Activated gamma-delta T cell (primary cell): ENCODE data around the gene KIF13A.
"Not testable (repeated sequence)": the region's sequence is repeated elsewhere in the genome, so short reads cannot be mapped to it uniquely, and the experiment has no call there.

Source experiments
- DNase-seq: peaks from one replicate; lab custom pipeline; 2025; lab: John Stamatoyannopoulos, UW
- total RNA-seq, 2 donors: gene quantifications; one replicate each; lab custom pipeline; 2026; lab: John Stamatoyannopoulos, UW

Gene KIF13A
- 6.2 to 17.4 reads per million in 2 donors for total RNA-seq

DNA sequence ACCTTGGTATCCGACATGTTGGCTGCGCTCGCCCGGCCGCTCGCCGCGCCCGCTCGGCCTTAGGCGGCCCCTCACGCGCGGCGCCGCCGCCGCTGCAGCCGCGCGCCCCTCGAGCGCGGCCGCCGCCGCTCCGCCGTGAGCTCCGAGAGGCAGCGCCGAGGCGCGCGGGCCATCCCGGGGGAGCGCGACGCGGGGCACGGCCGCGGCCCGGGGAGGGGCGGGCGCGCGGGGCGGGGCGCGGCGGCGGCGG is at the start of gene KIF13A:
TSS of gene KIF13A (minus strand) at position 189 of the 250 bp plus-strand sequence. CDS start at position 17, 172 bp downstream.
- DNase-seq = no peak

DNA sequence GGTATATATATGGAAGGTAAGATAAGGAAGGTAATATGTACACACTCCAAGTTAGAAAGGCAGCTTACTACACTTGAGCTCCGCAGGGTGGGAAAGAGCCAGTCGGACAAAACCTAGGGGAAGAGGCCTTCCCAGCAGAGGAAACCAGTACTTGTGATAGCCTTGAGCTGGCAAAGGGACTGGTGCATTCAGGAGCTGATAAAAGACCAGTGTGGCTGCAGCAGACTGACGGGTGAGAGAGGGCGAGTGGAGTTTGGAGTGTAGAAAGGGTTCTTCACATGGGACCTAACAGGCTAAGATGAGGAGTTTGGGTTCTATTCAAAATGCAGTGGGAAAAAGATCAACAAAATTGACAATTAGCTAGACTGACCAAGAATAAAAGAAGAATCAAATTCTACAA is 49.3 kb upstream of the KIF13A start:
- no peak for DNase-seq

DNA sequence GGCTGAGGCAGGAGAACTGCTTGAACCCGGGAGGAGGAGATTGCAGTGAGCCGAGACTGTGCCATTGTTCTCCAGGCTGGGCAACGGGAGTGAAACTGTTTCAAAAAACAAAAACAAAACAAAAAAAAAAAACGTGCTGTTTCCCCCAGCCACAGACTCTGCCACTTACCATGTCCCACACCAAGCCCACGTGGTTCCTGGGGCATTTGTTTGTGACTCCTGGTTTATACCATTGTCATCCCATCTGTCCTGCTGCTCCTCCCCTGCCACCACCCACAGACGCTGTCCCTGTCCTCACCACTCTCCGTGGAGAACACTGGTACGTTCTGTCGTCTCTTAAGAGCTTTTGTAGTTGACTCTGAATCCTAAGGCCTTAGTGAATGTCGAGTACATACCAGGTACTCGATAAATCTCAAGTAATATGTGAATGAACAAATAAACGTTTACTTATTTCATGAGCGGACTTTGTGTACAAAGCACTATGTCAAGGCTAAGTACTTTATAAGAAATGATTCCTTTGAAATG is 48.0 kb upstream of the KIF13A start:
- DNase-seq = no peak

DNA sequence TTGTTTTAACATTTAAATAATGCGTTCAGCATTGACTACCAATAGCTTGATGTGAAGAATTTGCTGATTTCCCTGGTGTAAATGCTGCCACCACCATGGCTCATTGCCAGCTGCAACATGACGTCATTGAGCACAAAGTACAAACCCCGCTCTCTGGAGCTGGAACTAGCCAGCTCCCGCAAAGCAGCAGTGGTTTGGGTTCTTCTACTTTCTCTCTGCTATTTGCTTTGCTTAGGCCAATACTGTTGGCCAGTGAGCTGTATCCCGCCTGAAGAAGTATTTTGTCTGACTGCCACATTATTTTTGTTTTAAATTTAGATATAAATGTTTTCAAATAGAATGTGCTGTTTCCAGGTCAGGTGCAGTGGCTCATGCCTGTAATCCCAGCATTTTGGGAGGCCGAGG is 47.4 kb upstream of the KIF13A start:
- no peak for DNase-seq

DNA sequence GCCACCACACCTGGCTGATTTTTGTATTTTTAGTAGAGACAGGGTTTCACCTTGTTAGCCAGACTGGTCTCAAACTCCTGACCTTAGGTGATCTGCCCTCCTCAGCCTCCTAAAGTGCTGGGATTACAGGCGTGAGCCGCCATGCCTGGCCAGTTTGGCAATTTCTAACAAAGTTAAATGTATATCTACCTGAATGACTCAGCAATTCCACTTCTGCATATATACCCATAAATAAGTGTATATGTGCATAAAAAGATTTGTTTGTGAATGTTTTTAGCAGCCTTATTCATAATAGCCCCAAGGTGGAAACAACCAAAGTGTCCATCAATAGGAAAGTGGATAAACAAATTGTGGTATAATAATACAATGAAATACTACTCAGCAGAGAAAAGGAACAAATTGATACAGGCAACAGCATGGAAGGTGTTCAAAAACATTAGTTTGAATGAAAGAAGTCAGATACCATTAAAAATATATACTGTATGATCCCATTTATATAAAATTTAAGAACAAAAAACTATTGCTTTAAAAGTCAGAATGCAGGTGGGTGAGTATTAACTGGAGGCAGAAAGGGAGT is 44.3 kb upstream of the KIF13A start:
- DNase-seq = no peak

DNA sequence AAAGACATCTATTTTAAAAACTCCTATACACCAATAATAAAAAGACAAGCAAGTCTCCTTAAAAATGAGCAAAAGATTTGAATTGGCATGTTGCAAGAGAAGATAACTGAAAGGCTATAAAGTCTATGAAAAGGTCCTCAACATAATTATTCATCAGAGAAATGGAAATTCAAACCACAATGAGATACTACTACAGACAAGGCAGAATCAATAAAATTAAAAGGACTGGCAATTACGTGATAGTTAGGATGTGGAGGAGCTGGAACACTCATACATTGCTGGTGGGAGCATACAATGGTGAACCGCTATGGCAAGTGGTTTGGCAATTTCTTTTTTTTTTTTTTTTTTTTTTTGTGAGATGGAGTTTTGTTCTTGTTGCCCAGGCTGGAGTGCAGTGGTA is 43.8 kb upstream of the KIF13A start:
- no peak for DNase-seq

DNA sequence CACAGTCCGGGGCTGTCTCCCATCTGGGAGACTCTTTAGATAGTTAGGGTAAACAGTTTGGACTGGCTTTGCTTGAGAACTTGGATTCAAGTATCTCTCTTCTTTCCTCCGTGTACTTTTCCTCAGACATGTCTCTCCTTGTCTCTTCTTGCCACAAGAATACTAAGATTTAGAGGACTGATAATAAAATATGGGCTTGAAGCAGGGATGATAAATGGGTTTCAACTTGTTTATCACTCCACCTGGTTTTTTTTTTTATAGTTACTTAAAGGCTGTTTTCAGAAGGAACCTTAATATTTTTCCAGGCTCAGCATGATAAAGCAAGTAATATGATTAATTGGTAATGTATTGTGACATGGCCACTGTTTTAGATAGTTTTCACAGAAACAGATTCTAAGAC is 40.9 kb upstream of the KIF13A start:
- DNase-seq = no peak

DNA sequence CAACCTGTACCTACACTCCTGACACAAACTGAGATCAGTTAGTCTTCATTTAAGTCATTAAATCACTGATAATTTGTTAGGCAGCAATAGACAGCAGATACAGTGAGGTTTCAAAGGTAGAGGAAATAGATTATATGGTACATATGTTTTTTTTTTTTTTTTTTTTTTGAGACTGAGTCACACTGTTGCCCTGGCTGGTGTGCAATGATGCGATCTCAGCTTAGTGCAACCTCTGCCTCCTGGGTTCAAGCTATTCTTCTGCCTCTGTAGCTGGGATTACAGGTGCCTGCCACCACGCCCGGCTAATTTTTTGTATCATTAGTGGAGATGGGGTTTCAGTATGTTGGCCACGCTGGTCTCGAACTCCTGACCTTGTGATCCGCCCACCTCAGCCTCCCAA is 38.2 kb upstream of the KIF13A start:
- no peak for DNase-seq

DNA sequence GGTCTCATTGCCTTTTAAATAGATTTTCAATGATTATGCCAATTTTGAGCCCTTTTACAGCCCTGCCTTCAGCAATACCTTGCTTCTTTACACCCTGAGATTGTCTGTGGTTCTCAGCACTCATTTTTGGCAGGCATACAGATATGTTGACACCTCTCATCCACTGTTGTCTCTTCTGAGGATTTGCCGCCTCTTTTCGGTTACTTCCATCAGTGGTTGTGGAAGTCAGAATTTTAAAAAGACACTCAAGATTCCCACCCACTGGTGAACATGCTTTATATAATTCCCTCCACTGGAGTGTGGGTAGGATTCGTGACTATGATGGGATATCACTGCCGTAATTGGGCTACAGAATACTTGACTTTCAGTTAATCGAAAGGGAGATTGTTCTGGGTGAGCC is 37.4 kb upstream of the KIF13A start:
- no peak for DNase-seq

DNA sequence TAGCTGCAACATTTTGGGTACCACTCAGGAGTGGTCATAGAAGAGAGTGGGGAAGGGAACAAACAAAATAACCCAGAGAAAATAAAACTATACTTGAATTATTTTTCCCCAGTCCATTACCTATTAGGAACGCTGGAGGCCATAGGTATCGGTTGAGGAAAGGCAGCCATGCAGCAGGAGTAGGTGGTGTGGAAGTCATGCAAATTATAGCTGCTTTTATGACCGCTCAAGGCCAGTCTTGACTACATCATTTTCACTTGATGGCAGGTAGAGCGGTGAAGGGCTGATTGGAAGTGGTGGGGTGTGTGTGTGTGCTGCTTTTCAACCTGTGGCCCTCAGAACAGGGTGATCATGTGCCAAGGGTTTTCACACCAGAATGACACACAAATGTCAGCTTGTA is 36.5 kb upstream of the KIF13A start:
- DNase-seq = no peak

DNA sequence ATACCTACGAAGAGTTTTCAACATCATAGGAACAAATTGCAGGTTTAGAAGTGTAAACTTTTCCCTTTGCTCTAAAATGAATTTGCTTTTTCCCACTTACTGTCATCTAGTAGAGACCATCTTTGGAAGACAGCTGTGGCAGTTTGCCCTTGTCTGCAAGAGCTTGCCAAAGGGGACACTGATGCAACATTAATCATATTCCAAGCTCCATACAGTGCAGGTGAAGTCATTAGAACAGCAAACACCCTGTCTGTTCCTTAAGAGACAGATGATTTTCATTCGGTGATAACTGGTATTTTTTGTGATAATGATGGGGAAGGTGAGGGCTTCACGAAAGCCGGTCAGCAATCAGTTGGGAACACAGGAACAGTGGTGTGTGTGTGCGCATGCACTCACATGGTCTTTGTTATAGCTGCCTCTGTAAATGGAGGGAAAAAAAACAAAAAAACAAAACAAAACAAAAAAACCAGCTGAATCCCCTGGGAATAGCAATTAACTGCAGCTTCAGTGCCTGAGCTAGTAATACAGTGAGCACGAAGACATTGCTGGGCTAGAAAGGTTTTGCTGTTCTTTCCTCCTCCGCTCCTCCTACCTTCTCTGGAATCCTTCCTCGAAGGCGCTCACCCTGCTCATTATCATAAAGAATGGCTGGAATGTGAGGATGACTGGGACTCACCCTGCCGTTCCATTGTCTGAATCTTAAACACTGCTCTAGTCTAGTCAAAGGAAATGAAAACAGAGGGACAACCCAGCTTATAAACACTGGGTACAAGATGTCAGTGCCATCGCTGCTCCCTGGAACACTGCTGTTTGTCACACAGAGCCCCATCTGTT is 35.2 kb upstream of the KIF13A start:
- DNase-seq = no peak

DNA sequence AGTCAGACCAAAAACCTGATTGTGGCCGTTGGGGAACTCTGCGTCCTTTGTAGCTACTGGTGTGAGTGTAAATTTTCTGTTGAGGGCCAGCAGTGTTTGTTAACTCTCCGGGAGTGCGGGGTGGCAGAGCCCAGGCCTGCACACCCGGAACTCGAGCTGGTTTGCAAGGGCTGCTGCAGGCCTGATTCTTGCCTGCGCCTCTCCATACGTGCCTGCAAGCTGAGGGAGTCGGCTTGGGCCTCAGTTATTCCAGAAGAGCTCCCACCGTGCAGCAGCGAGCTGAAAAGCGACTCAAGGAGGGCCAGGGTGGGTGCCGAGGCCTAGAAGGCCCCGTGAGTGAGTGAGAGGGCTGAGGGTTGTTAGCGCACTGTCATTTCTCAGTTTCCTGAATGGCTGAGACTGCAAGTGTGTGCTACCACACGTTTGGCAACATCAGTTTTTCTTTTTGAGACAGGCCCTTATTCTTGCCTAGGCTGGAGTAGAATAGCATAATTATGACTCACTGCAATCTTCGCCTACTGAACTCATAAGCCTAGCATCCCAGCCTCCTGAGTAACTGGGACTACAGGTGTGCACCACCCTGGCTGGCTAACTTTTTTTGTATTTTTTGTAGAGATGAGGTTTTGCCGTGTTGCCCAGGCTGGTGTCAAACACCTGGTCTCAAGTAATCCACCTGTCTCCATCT is 33.9 kb upstream of the KIF13A start:
- no peak for DNase-seq

DNA sequence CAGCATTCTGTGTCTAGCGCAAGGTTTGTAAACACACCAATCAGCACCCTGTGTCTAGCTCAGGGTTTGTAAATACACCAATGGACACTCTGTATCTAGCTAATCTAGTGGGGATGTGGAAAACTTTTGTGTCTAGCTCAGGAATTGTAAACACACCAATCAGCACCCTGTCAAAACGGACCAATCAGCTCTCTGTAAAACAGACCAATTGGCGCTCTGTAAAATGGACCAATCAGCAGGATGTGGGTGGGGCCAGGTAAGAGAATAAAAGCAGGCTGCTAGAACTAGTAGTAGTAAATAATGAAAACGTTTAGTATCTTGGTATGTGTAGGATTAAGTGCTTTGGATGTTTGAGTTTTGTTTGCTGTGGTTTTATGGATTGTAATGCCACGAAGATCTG is 33.1 kb upstream of the KIF13A start:
- DNase-seq = not testable (repeated sequence)

DNA sequence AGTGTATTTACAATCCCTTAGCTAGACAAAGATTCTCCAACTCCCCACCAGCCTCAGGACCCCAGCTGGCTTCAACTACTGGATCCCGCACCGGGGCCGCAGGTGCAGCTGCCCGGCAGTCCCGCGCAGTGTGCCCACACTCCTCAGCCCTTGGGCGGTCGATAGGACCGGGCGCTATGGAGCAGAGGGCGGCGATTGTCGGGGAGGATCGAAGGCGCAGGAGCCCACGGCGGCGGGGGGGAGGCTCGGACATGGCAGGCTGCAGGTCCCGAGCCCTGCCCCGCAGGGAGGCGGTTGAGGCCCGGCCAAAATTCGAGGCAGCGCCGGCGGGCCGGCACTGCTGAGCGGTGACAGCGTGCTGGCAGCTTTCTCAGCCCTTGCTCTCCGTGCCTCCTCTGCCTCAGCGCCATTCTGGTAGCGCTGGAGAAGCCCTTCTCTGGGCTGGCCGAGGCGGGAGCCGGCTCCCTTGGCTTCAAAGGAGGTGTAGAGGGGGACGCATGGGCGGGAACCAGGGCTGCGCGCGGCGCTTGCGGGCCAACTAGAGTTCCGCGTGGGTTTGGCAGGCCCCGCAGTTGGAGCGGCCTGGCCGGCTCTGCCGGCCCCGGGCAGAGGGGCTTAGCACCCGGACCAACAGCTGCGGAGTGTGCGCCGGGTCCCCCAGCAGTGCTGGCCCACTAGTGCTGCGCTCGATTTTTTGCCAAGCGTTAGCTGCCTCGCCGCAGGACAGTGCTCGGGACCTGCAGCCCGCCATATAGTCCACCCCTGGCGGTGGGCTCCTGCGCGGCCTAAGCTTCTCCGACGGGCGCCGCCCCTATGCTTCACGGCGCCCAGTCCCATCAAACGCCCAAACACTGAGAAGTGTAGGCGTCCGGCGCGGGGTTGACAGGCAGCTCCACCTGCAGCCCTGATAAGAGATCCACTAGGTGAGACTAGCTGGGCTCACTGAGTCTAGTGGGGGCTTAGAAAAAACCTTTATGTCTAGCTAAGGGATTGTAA is 32.4 kb upstream of the KIF13A start:
- no peak for DNase-seq

DNA sequence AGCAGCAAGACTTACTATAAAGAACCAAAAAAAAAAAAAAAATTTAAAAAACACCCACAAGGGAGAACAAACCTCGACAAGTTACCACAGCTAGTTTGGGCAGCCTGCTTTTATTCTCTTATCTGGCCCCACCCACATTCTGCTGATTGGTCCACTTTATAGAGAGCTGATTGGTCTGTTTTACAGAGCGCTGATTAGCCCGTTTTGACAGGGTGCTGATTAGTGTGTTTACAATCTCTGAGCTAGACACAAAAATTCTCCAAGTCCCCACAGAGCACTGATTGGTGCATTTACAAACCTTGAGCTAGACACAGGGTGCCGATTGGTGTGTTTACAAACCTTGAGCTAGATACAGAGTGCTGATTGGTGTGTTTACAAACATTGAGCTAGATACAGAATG is 31.7 kb upstream of the KIF13A start:
- DNase-seq = not testable (repeated sequence)

DNA sequence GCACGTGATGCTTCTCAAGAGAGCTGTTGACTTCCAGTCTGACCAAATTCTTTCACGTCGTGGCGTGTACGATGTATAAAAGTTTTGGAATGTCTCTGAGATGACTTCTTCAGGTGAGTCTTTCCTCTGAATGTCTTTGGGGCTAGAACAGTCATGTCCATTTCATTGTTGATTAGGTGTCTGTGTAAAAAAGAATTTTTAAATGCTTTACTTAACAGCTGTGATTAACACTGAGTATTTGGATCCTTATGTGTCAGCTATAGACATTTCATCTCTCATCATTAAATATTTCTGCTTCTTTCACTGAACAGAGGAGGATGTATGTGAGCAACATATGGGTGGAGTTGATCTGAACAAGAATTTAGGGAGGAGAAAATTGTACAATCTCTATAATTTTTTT is 29.3 kb upstream of the KIF13A start:
- no peak for DNase-seq

DNA sequence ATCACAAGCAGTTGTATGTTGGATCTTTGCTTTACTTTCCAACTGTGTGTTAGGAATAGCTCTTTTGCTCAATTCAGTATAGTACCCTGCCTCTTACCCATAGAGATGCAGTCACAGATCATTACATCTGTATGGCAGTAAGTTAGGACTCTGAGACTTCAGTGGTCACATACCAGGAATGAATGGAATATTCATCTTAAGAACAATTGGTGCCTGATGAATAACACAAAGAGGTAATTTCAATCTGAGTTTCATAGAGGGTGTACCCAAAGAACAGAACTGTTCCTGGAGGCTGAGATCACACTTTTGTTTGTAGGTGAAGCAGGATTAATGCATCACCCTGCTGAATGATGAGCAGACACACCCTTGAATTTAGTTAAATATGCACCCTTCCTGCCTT is 28.7 kb upstream of the KIF13A start:
- DNase-seq = no peak

DNA sequence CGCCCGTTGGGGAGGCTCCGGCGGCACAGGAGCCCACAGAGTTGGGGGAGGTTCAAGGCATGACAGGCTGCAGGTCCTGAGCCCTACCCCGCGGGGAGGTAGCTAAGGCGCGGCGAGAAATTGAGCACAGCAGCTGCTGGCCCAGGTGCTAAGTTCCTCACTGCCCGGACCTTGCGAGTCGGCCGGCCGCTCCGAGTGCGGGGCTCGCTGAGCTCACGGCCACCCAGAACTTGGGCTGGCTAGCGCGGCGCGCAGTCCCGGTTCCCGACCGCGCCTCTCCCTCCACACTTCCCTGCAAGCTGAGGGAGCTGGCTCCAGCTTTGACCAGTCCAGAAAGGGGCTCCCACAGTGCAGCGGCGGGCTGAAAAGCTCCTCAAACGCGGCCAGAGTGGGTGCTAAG is 23.9 kb upstream of the KIF13A start:
- no peak for DNase-seq

DNA sequence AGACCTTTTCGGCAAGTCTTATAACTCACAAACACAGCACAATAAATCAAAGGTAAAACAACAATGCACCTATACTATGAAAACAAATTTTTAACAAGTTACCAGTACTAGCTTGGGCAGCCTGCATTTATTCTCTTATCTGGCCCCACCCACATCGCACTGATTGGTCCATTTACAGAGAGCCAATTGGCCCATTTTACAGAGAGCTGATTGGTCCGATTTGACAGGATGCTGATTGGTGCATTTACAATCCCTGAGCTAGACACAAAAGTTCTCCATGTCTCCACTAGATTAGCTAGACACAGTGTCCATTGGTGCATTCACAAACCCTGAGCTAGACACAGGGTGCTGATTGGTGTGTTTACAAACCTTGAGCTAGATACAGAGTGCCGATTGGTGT is 23.1 kb upstream of the KIF13A start:
- DNase-seq = not testable (repeated sequence)

DNA sequence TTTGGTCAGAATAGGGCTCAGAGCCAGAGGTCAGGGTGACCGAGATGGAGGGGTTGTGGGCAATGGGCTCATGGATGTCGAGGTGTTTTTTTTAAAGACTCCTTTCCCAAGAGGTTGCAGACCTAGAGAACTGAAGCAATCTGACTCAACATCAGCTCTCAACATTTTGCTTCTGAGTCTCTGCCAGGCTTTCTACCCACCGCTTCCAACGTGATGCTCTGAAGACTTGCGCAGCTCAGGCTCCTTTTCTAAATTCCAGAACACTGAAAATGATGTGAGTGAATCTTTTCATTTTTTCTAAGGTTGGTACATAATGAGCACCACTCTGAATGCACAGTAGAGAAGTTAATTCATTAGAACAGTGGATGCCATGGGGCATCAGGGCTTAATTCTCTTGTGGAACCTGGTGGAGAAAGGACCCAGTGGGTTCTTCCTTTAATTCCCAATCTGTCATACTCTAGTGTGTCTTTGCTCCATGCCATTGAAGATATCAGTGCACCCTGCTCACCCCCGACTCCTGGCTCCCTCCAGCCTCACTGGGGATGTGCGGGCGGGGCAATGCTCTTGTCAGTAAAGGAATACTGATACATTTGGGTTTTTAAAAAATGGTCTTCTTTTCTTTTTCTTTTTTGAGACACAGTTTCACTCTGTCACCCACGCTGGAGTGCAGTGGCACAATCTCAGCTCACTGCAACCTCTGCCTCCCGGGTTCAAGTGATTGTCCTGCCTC is 17.0 kb upstream of the KIF13A start:
- no peak for DNase-seq

DNA sequence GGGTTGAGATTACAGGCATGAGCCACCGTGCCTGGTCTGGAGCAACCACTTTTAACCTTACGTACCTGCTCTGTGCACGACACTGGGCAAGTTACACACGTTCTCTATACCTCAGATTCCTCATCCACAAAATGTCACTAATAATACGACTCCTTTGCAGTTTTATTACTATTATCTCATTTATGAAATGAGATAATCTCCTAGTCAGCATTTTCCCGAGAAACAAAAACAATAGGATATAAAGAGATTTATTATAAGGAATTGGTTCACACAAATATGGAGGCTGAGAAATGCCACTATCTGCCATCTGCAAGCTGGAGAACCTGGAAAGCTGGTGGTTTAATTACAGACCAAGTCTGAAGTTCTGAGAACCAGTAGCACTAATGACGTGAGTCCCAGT is 12.0 kb upstream of the KIF13A start:
- no peak for DNase-seq
